IgD-negative memory B cell (primary cell): ENCODE measurements around the gene FBN1. TPM values are rescaled to one million over a fixed set of nuclear protein-coding genes. Genes with fewer than 3 reads are reported as not detected.

ENCODE experiments used
- H3K27ac Mint-ChIP-seq, 3 donors: one replicate each; pipeline ENCODE4 v1.8.0; 2020 to 2022; ENCODE audit warnings: mild to moderate bottlenecking in 3 of 3, mixed read lengths in 3 of 3, moderate library complexity in 1 of 3
- H3K27me3 Mint-ChIP-seq: one replicate; pipeline ENCODE4 v1.8.0; 2021; ENCODE audit warnings: mixed read lengths
- H3K36me3 Mint-ChIP-seq: one replicate; pipeline ENCODE4 v1.8.0; 2020; ENCODE audit warnings: mild to moderate bottlenecking, mixed read lengths
- H3K4me1 Mint-ChIP-seq, 3 donors: one replicate each; pipeline ENCODE4 v1.8.0; 2020 to 2022; ENCODE audit warnings: mixed read lengths in 3 of 3, mild to moderate bottlenecking in 1 of 3
- H3K4me3 Mint-ChIP-seq, 4 donors: one replicate each; pipeline ENCODE4 v1.8.0; 2020 to 2022; ENCODE audit warnings: mild to moderate bottlenecking in 4 of 4, mixed read lengths in 4 of 4, moderate library complexity in 3 of 4
- H3K9me3 Mint-ChIP-seq, 3 donors: one replicate each; pipeline ENCODE4 v1.8.0; 2020 to 2021; ENCODE audit warnings: mixed read lengths in 3 of 3, mild to moderate bottlenecking in 1 of 3
- polyA plus RNA-seq: library from polyadenylated mRNA; unstranded; fragments of 300-500 nt; fragmentation: Illumina TruSeq; gene quantifications from one replicate; pipeline ENCODE4 v1.2.3, GENCODE V29; 2021

FBN1 gene
- polyA plus RNA-seq, 1 donor from 2014 or later, result not detected

DNA sequence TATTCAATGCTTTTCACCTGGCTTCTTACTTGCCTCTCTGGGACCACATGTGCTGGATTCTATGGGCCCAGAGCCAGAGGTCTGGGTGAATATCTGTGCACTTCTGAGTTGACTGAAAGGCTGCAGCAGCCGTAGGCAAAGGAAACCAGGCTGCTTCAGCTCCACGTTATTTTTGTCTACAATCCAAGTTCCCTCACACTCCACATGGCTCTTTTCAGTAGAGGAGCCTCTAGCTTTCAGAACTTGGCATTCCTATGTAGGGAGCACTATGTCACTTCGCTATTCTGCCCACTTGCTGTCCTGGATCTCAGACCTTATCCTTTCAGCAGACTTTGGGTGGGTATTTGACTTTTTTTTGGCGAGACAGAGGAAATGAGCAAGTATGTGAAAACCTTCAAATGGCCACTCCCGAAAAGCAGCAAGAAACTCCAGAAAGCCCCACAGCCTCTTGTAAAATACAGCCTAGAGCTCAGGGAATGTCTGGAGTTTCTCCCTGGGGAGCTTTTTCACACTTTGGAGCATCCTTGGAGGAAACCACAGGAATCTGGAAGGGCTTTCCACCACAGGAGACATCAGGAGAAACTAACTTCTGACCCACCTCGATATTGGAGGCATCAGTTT is 233.4 kb downstream of the FBN1 start:
- Mint-ChIP-seq H3K27me3 (peaks cover 3% of the 10 kb centered on the region), H3K36me3 (no peaks in the 10 kb centered on the region), H3K9me3 (peaks cover 0 to 1% (median 0%) of the 10 kb centered on the region in 3 donors), H3K27ac (no peak overlapping the region), H3K4me1 (peaks cover 0 to 2% (median 2%) of the 10 kb centered on the region in 3 donors), H3K4me3 (no peak overlapping the region)

- Mint-ChIP-seq H3K9me3 (peaks cover 0 to 1% (median 0%) of the 10 kb centered on the region in 3 donors), H3K4me3 (no peak overlapping the region), H3K36me3 (no peaks in the 10 kb centered on the region), H3K27ac (no peak overlapping the region), H3K4me1 (peaks cover 0 to 4% (median 2%) of the 10 kb centered on the region in 3 donors), H3K27me3 (peaks cover 3% of the 10 kb centered on the region)
Measured at GRCh38 chr15:48409623-48410022, 235.9 kb downstream of the FBN1 start.

- H3K36me3 Mint-ChIP-seq, result no peaks in the 10 kb centered on the region
- H3K27me3 Mint-ChIP-seq, result peaks cover 3% of the 10 kb centered on the region
- H3K27ac Mint-ChIP-seq, result no peak overlapping the region
- peaks cover 0 to 4% (median 2%) of the 10 kb centered on the region in 3 donors for H3K4me1 Mint-ChIP-seq
- peaks cover 0 to 1% (median 0%) of the 10 kb centered on the region in 3 donors for H3K9me3 Mint-ChIP-seq
- no peak overlapping the region for H3K4me3 Mint-ChIP-seq
Measured at GRCh38 chr15:48408327-48408726, 237.2 kb downstream of the FBN1 start.

- Mint-ChIP-seq H3K27me3 (peaks cover 3% of the 10 kb centered on the region), H3K4me1 (peaks cover 0 to 4% (median 2%) of the 10 kb centered on the region in 3 donors), H3K36me3 (no peaks in the 10 kb centered on the region), H3K27ac (no peak overlapping the region), H3K9me3 (peaks cover 0 to 1% (median 0%) of the 10 kb centered on the region in 3 donors), H3K4me3 (no peak overlapping the region)
Measured at GRCh38 chr15:48407646-48408045, 237.9 kb downstream of the FBN1 start.

GRCh38 chr15:48406911-48407310 is 238.6 kb downstream of the FBN1 start:
- Mint-ChIP-seq H3K9me3 (no peaks in the 10 kb centered on the region), H3K36me3 (no peaks in the 10 kb centered on the region), H3K27ac (no peak overlapping the region), H3K27me3 (peaks cover 3% of the 10 kb centered on the region), H3K4me1 (peaks cover 0 to 4% (median 2%) of the 10 kb centered on the region in 3 donors), H3K4me3 (no peak overlapping the region)

DNA sequence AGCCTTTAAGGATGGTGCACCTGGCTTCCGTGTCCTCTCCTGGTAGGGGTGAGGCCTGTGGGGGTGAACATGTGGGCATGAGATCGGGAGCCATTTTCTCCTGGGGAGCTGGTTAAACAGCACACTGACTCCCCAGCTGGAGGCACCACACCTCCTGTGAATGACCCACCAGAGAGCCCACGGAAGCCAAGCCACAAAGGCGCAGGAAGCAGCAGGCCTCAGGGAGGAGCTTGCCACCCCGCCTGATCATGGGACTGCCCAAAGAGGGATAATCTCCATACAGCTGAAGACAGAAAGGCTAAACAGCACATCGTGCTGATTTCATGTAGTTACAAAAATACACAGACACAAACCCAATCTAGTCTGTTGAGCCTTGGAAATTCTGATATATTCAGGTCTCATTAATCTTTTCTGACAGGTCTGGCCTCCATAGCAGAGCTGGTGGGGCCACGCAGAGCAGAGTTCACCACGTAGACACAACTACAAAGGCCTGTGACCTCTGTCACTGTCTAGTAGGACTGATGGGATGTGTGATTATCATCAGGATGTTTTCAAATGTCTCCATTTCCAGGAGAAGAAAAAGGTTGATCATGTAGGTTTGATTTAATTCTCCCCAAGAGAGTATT is 239.1 kb downstream of the FBN1 start:
- no peaks in the 10 kb centered on the region for H3K27me3 Mint-ChIP-seq
- H3K4me3 Mint-ChIP-seq, result no peak overlapping the region

GRCh38 chr15:48402427-48403177 is 242.9 kb downstream of the FBN1 start:
- peaks cover 0 to 1% (median 0%) of the 10 kb centered on the region in 3 donors for H3K9me3 Mint-ChIP-seq
- no peak overlapping the region for H3K27ac Mint-ChIP-seq
- no peaks in the 10 kb centered on the region for H3K36me3 Mint-ChIP-seq
- peaks cover 2% of the 10 kb centered on the region for H3K27me3 Mint-ChIP-seq
- no peak overlapping the region for H3K4me3 Mint-ChIP-seq
- peaks cover 0 to 2% (median 0%) of the 10 kb centered on the region in 3 donors for H3K4me1 Mint-ChIP-seq

More for the DNA sequence above, 239.1 kb downstream of the FBN1 start:
- no peaks in the 10 kb centered on the region for H3K36me3 Mint-ChIP-seq
- H3K9me3 Mint-ChIP-seq, result no peaks in the 10 kb centered on the region
- H3K27ac Mint-ChIP-seq, result no peak overlapping the region
- peaks cover 0 to 4% (median 2%) of the 10 kb centered on the region in 3 donors for H3K4me1 Mint-ChIP-seq

- Mint-ChIP-seq H3K27ac (no peak overlapping the region), H3K4me3 (no peak overlapping the region), H3K9me3 (peaks cover 0 to 1% (median 0%) of the 10 kb centered on the region in 3 donors), H3K4me1 (no peaks in the 10 kb centered on the region), H3K36me3 (no peaks in the 10 kb centered on the region), H3K27me3 (peaks cover 2% of the 10 kb centered on the region)
Measured at GRCh38 chr15:48400086-48400485, 245.4 kb downstream of the FBN1 start.

GRCh38 chr15:48397841-48398240 is 247.7 kb downstream of the FBN1 start:
- H3K4me3 Mint-ChIP-seq, result no peak overlapping the region
- peaks cover 2% of the 10 kb centered on the region for H3K27me3 Mint-ChIP-seq
- no peak overlapping the region for H3K27ac Mint-ChIP-seq
- no peaks in the 10 kb centered on the region for H3K36me3 Mint-ChIP-seq
- no peaks in the 10 kb centered on the region for H3K4me1 Mint-ChIP-seq
- H3K9me3 Mint-ChIP-seq, result peaks cover 0 to 1% (median 0%) of the 10 kb centered on the region in 3 donors

GRCh38 chr15:48396020-48396419 is 249.5 kb downstream of the FBN1 start:
- no peak overlapping the region for H3K4me3 Mint-ChIP-seq
- no peaks in the 10 kb centered on the region for H3K36me3 Mint-ChIP-seq
- no peak overlapping the region for H3K27ac Mint-ChIP-seq
- H3K27me3 Mint-ChIP-seq, result peaks cover 2% of the 10 kb centered on the region
- no peaks in the 10 kb centered on the region for H3K4me1 Mint-ChIP-seq
- H3K9me3 Mint-ChIP-seq, result peaks cover 0 to 1% (median 0%) of the 10 kb centered on the region in 3 donors

- Mint-ChIP-seq H3K27ac (no peak overlapping the region), H3K4me3 (no peak overlapping the region), H3K9me3 (peaks cover 0 to 1% (median 0%) of the 10 kb centered on the region in 3 donors), H3K27me3 (peaks cover 2% of the 10 kb centered on the region), H3K36me3 (no peaks in the 10 kb centered on the region), H3K4me1 (no peaks in the 10 kb centered on the region)
Measured at GRCh38 chr15:48395521-48396011, 249.9 kb downstream of the FBN1 start.

DNA sequence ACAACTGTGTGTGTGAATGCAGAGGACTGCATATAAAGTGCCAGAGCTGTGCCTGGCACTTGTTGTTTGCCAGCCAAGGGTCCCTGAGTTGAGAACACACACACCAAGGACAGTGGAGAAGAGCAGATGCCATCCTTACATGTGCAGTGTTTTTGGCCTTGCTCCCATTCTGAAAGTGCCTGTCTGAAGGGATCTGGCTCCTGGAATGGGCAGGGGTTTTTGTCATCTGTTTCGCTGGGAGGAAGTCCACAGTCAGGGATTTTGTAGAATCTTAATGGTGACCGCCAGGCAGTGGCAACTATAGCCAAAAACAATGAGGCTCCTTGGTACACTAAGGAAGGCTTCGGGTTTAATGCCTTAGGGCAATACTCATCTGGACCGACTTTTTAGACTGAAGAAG is 250.5 kb downstream of the FBN1 start:
- no peak overlapping the region for H3K4me3 Mint-ChIP-seq
- no peak overlapping the region for H3K27ac Mint-ChIP-seq
- H3K4me1 Mint-ChIP-seq, result no peaks in the 10 kb centered on the region
- no peaks in the 10 kb centered on the region for H3K36me3 Mint-ChIP-seq
- peaks cover 4% of the 10 kb centered on the region for H3K27me3 Mint-ChIP-seq
- peaks cover 0 to 1% (median 0%) of the 10 kb centered on the region in 3 donors for H3K9me3 Mint-ChIP-seq

GRCh38 chr15:48393645-48394506 is 251.6 kb downstream of the FBN1 start:
- Mint-ChIP-seq H3K9me3 (peaks cover 0 to 1% (median 0%) of the 10 kb centered on the region in 3 donors), H3K36me3 (no peaks in the 10 kb centered on the region), H3K4me3 (no peak overlapping the region), H3K27me3 (peaks cover 4% of the 10 kb centered on the region), H3K27ac (no peak overlapping the region), H3K4me1 (no peaks in the 10 kb centered on the region)

GRCh38 chr15:48392356-48392755 is 253.2 kb downstream of the FBN1 start:
- no peaks in the 10 kb centered on the region for H3K36me3 Mint-ChIP-seq
- no peaks in the 10 kb centered on the region for H3K9me3 Mint-ChIP-seq
- no peak overlapping the region for H3K4me3 Mint-ChIP-seq
- H3K27me3 Mint-ChIP-seq, result peaks cover 2% of the 10 kb centered on the region
- H3K27ac Mint-ChIP-seq, result no peak overlapping the region
- H3K4me1 Mint-ChIP-seq, result no peaks in the 10 kb centered on the region
